GM18520 (cell line): Measurements from ENCODE around the gene MIA.
"Not testable (repeated sequence)": the region's sequence is repeated elsewhere in the genome, so short reads cannot be mapped to it uniquely, and the experiment has no call there.

Experiments
- ATAC-seq: cut with Tn5 transposase; IDR thresholded peaks from one replicate; pipeline ENCODE4 v1.9.1; 2021; ENCODE audit not compliant: unreplicated experiment

Gene MIA

DNA sequence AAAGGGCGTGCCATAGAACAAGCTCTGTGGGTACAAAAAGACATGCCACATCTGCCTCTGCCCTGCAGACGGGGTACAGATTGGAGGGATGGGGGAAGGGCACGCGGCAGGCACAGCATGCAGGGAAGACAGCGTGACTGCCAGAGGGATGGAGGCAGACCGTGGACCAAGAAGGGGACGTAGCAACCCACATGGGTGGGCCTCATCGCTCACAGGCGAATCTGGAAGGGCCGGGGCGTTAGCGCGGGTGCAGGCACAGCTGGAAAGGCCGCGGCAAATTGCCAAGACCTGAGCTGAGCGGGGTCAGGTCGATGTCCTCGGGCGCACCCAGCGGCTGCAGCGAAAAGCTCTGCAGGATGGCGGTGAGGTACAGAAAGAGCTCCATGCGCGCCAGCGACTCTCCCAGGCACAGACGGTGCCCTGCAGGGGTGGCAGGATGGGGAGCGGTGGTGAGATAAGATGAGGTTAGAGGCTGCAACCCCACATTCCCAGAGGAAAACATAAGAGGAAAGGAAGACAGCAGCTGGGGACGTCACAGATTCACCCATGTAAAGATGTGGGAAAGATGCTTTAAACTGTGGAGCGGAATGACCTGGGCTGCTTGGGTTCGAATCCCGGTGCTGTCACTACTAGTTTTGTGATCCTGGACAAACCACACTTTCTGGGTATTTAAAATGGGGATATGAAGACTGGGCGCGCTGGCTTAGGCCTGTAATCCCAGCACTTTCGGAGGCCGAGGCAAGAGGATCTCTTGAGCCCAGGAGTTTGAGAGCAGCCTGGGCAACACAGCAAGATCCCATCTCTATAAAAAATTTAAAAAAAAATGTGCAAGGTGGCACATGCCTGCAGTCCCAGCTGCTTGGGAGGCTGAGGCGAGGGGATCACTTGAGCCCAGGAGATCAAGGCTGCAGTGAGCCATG lies 43.4 kb downstream of the MIA start:
- ATAC-seq, result not testable (repeated sequence)

- not testable (repeated sequence) for ATAC-seq
Measured at GRCh38 chr19:40819479-40820234, 44.3 kb downstream of the MIA start.

DNA sequence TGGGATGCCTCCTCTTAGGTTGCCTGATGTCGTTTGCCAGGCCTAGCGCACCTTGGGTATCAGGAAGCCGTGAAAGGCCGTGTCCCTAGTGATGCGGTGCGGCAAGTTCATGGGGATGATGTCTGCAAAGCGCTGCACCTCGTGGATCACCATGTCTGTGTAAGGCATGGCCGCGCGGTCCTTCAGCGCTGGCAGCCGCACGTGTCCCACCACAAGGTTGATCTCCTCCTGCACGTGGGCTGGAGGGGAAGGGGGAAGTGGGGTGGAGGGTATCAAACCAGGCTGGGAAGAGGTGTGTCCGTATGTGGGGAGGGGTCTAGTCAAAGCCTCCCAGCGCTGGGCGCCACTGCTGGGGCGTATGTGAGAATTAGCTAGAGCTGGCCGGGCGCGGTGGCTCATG lies 46.8 kb downstream of the MIA start:
- no peak for ATAC-seq

DNA sequence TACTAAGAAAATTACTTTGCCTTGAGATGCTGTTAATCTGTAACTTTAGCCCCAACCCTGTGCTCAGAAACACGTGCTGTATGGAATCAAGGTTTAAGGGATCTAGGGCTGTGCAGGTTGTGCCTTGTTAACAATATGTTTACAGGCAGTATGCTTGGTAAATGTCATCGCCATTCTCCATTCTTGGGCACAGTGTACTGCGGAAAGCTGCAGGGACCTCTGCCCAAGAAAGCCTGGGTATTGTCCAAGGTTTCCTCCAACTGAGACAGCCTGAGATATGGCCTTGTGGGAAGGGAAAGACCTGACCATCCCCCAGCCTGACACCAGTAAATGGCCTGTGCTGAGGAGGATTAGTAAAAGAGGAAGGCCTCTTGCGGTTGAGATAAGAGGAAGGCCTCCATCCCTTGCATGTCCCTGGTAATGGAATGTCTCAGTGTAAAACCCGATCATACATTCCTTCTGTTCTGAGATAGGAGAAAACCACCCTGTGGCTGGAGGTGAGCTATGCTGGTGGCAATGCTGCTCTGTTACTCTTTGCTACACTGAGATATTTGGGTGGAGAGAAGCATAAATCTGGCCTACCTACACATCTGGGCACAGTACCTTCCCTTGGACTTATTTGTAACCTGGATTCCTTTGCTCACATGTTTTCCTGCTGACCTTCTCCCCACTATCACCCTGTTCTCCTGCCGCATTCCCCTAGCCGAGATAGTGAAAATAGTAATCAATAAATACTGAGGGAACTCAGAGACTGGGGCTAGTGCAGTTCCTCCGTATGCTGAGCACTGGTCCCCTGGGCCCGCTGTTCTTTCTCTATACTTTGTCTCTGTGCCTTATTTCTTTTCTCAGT lies 47.6 kb downstream of the MIA start:
- not testable (repeated sequence) for ATAC-seq

DNA sequence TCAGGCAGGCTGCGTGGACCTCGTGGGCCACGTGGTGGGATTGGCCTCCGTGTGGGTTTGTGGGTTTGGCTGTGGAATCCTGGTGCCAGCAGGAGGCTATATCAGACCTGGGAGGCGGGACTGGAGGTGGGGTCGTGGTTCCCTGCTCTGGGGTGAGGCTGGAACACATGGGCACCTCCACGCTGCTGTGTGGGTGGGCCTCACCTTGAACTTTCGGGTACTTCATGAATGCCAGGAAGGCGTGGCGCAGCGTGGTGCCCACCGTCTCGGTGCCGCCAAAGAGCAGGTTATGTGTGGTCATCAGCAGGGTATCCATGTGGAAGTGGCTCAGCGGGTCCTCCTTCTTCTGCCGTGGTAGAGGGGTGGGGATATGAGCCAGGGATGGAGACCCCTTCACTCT lies 49.6 kb downstream of the MIA start:
- not testable (repeated sequence) for ATAC-seq

GRCh38 chr19:40825460-40826095 lies 50.3 kb downstream of the MIA start:
- not testable (repeated sequence) for ATAC-seq

DNA sequence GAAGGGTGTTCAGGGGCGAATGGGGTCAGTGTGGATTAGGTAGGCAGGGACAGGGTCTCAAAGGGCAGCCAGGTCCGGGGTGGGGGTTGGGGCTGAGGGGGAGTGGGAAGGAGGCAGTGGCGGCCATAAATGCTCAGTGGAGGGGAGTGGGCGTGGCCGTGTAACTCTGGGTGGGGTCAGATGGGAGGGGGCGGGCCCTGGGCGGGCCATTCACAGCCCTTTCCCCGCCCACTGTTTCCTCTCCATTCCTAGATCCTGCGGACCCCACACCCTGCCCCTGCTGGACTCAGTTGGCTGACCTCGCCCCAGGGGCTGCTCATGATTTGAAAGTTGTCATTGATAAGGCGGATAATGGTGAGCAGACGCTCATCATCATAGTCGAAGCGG lies 51.0 kb downstream of the MIA start:
- not testable (repeated sequence) for ATAC-seq

DNA sequence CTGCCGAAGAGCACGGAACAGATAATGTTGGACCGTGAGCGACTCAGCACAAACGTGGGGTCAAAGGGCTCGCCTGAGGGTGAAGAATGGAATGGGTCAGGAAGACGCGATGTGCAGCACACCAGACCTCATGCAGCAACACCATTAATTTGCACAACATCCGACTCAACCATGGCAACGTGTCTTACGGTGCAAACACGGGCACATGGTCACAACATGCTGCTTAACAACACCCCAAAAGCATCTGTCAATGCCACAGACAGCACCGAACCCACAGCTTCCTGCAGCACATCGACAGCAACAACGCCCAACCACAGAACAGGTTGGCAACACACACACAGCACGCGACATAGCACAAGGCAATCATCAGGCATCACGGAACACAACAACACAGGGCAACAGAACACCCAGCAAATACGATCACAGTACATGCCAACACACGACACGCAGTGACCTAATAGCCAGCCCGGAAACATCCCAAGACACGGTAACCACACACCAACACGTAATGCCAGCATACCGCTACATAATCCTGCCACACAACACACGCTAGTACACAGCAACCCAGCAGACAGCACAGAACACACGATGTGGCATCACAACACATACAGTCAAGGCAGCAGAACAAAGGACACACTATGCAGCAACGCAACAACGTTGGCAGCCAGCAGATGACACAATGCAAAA lies 51.5 kb downstream of the MIA start:
- ATAC-seq, result not testable (repeated sequence)
